Thoracic aorta (tissue), 2 donors: Measurements from ENCODE around the gene OPA1. TPM values are rescaled to one million over a fixed set of nuclear protein-coding genes. Genes with fewer than 3 reads are reported as not detected.
A peak's percentile ranks its signal among the peaks of the same experiment; 100 is the strongest.

Source experiments
- ATAC-seq: fragments of 150-250 bp; one replicate; pipeline ENCODE4 v1.8.0; 2017; ENCODE audit warnings: low read depth; ENCODE audit not compliant: insufficient number of reproducible peaks, low FRiP score
- DNase-seq: peaks from one replicate; pipeline ENCODE4 v3.0.0-alpha.2; 2020; ENCODE audit warnings: low spot score
- H3K27ac ChIP-seq, 2 donors: fragments of 200-600 bp; sonication (generic); 1 replicate in 1 of 2; 2 replicates in 1 of 2; pipeline ENCODE4 v1.5.1; 2016; ENCODE audit warnings: mild to moderate bottlenecking in 2 of 2, moderate library complexity in 2 of 2
- H3K27me3 ChIP-seq: fragments of 200-600 bp; sonication (generic); replicated peaks from 2 replicates; pipeline ENCODE4 v1.6.0; 2016; ENCODE audit warnings: mild to moderate bottlenecking; ENCODE audit not compliant: insufficient read depth
- H3K36me3 ChIP-seq: fragments of 200-600 bp; sonication (generic); one replicate; pipeline ENCODE4 v1.5.1; 2016
- H3K4me1 ChIP-seq, 2 donors: fragments of 200-600 bp; sonication (generic); 1 replicate in 1 of 2; 2 replicates in 1 of 2; pipeline versions ENCODE4 v1.5.1 to v1.6.0; 2016; ENCODE audit warnings: low read depth in 2 of 2, mild to moderate bottlenecking in 1 of 2; ENCODE audit not compliant: control insufficient read depth in 1 of 2
- H3K4me3 ChIP-seq: fragments of 200-600 bp; sonication (generic); 2 replicates; pipeline ENCODE4 v1.5.1; 2016; ENCODE audit warnings: mild to moderate bottlenecking
- H3K9me3 ChIP-seq: fragments of 200-600 bp; sonication (generic); 2 replicates; pipeline ENCODE4 v1.5.1; 2016
- CTCF ChIP-seq: fragments of 200-600 bp; sonication (generic); IDR thresholded peaks from one replicate; pipeline ENCODE4 v1.5.1; 2019; ENCODE audit warnings: antibody characterized with exemption
- total RNA-seq, 2 donors: library from RNA; depleted of rRNA; stranded (reverse); fragments of >200 nt; gene quantifications; one replicate each; pipeline versions ENCODE4 v1.1.0 to v1.2.3, GENCODE V29; 2016

OPA1 gene
- total RNA-seq, 2 donors from 2014 or later: 34.0 to 43.8 TPM

GRCh38 chr3:193701953-193702635 is 109.1 kb downstream of the OPA1 start:
- H3K4me1 ChIP-seq: peaks cover 8 to 46% of the 10 kb centered on the region in 2 donors

GRCh38 chr3:193702967-193703366 is 110.0 kb downstream of the OPA1 start:
- Histone ChIP-seq H3K4me1 (peaks cover 8 to 38% of the 10 kb centered on the region in 2 donors), H3K4me3 (no peak overlapping the region), H3K36me3 (no peaks in the 10 kb centered on the region), H3K27me3 (no peaks in the 10 kb centered on the region), H3K9me3 (no peaks in the 10 kb centered on the region), H3K27ac (peak overlapping the region; percentile 18 to 67)
- DNase-seq: no peak
- no peak for TF ChIP-seq CTCF
- no peak for ATAC-seq

More at GRCh38 chr3:193701953-193702635, 109.1 kb downstream of the OPA1 start:
- no peaks in the 10 kb centered on the region for H3K36me3 ChIP-seq
- DNase-seq: no peak
- no peak overlapping the region for H3K4me3 ChIP-seq
- peak overlapping the region; percentile 26 to 67 for H3K27ac ChIP-seq
- H3K27me3 ChIP-seq: no peaks in the 10 kb centered on the region
- ATAC-seq: no peak
- H3K9me3 ChIP-seq: no peaks in the 10 kb centered on the region
- no peak for TF ChIP-seq CTCF

GRCh38 chr3:193704431-193704830 is 111.4 kb downstream of the OPA1 start:
- ATAC-seq (peak; percentile 56), DNase-seq (no peak)
- Histone ChIP-seq H3K9me3 (no peaks in the 10 kb centered on the region), H3K4me3 (no peak overlapping the region), H3K36me3 (no peaks in the 10 kb centered on the region), H3K4me1 (peaks cover 8 to 37% of the 10 kb centered on the region in 2 donors), H3K27me3 (no peaks in the 10 kb centered on the region), H3K27ac (peak overlapping the region; percentile 18 to 67)
- TF ChIP-seq CTCF: no peak

GRCh38 chr3:193708270-193708669 is 115.3 kb downstream of the OPA1 start:
- no peak for TF ChIP-seq CTCF
- ATAC-seq: no peak
- Histone ChIP-seq H3K36me3 (no peaks in the 10 kb centered on the region), H3K4me1 (peaks cover 3 to 21% of the 10 kb centered on the region in 2 donors), H3K4me3 (no peak overlapping the region), H3K27ac (no peak overlapping the region), H3K27me3 (no peaks in the 10 kb centered on the region), H3K9me3 (no peaks in the 10 kb centered on the region)
- DNase-seq: no peak

- TF ChIP-seq CTCF: no peak
Observed at GRCh38 chr3:193710286-193711165, 117.5 kb downstream of the OPA1 start.

More at GRCh38 chr3:193710286-193711165, 117.5 kb downstream of the OPA1 start:
- Histone ChIP-seq H3K4me3 (no peak overlapping the region), H3K36me3 (no peaks in the 10 kb centered on the region), H3K27ac (no peak overlapping the region), H3K9me3 (peaks cover 5% of the 10 kb centered on the region), H3K27me3 (no peaks in the 10 kb centered on the region), H3K4me1 (no peaks in the 10 kb centered on the region)
- ATAC-seq (no peak), DNase-seq (no peak)
